ENCODE measurements around the gene SUSD6. TPM values are rescaled to one million over a fixed set of nuclear protein-coding genes. Genes with fewer than 3 reads are reported as not detected.

The SUSD6 gene
- total RNA-seq, 1 experiment from 2014 or later = 3.7 TPM

- Histone ChIP-seq H3K79me1 (ENCODE audit: insufficient read depth, low read depth, low read length, poor library complexity, severe bottlenecking) (no peaks in the 10 kb centered on the region), H2BK15ac (ENCODE audit: low read depth, low read length) (no peak overlapping the region), H2AFZ (ENCODE audit: low read length) (no peak overlapping the region), H3K23me2 (ENCODE audit: insufficient read length, low read depth, low read length, poor library complexity, severe bottlenecking) (no peaks in the 10 kb centered on the region), H2BK20ac (ENCODE audit: low read depth, low read length, poor library complexity, severe bottlenecking) (no peak overlapping the region), H2AK5ac (ENCODE audit: insufficient read length, low read length) (no peak overlapping the region), H3K56ac (ENCODE audit: insufficient read length, low read depth, low read length) (no peak overlapping the region), H3K23ac (ENCODE audit: insufficient read length, low read depth, low read length) (no peak overlapping the region), H3K4ac (ENCODE audit: low read depth, low read length) (no peak overlapping the region), H3T11ph (ENCODE audit: low read length) (no peak overlapping the region), H2BK120ac (ENCODE audit: low read depth, low read length, poor library complexity, severe bottlenecking) (no peak overlapping the region), H3K14ac (ENCODE audit: insufficient read depth, low read length) (no peak overlapping the region), H3K9me3 (ENCODE audit: control insufficient read depth, low read depth, low read length) (no peaks in the 10 kb centered on the region), H4K20me1 (ENCODE audit: control insufficient read depth, insufficient read depth, insufficient read length) (no peaks in the 10 kb centered on the region), H3K27me3 (ENCODE audit: insufficient read depth, low read length) (no peaks in the 10 kb centered on the region), H3K4me1 (ENCODE audit: insufficient read depth, low read length) (peaks cover 6% of the 10 kb centered on the region; the same call in 1 of the 2 replicates), H2BK12ac (ENCODE audit: insufficient read length, low read depth, low read length) (no peak overlapping the region), H3K79me2 (ENCODE audit: insufficient read depth, low read length) (no peaks in the 10 kb centered on the region), H3K27ac (ENCODE audit: insufficient read length, low read depth, low read length) (no peak overlapping the region), H4K8ac (replicated peaks; ENCODE audit: insufficient read length, low read depth, low read length) (no peak overlapping the region), H4K91ac (ENCODE audit: insufficient read length, low read depth, low read length) (no peak overlapping the region), H3K4me2 (ENCODE audit: insufficient read depth, insufficient read length, low read length) (no peak overlapping the region), H3K9ac (ENCODE audit: extremely low read depth, insufficient read length, low read length) (no peak overlapping the region), H3K18ac (ENCODE audit: insufficient read length, low read depth, low read length) (no peak overlapping the region), H4K5ac (ENCODE audit: insufficient read length, low read depth, low read length) (no peak overlapping the region), H2BK5ac (ENCODE audit: insufficient read length, low read length) (no peak overlapping the region)
- no CpG with 5 or more reads among the region's 9 CpGs for WGBS (ENCODE audit: extremely low coverage, insufficient read length, low lambda C conversion rate)
- Mint-ChIP-seq H3K9me3 (no peaks in the 10 kb centered on the region), H3K27me3 (ENCODE audit: low read depth) (no peaks in the 10 kb centered on the region), H3K27ac (peak overlapping the region in 1 of 3 experiments; percentile 82; a peak in 1 of 7 replicates), H3K4me3 (no peak overlapping the region; a peak in 1 of 5 replicates), H3K4me1 (peaks cover 57 to 60% of the 10 kb centered on the region in 2 experiments), H3K36me3 (ENCODE audit: insufficient read depth in 1 of 3, low read depth in 3 of 3) (no peaks in the 10 kb centered on the region)
- no peak for TF ChIP-seq CTCF (conservative IDR thresholded peaks at IDR 0.05)
- no peak for DNase-seq
These were observed 18.1 kb downstream of the SUSD6 start for GRCh38 chr14:69629225-69630127.
